GM12864 (cell line): ENCODE measurements around the gene PRELP.

Experiments used
- DNase-seq: peaks from one replicate; pipeline ENCODE4 v3.0.0-alpha.2; 2011; ENCODE audit warnings: low read depth
- H3K4me3 ChIP-seq: 2 replicates; pipeline ENCODE4 v1.5.1; 2011; ENCODE audit warnings: mild to moderate bottlenecking, low read depth, low read length, control low read depth
- TF ChIP-seq, protein P1 (sequence below): IDR thresholded peaks from 2 replicates; pipeline ENCODE4 v1.5.1; 2011; ENCODE audit warnings: low read depth, mild to moderate bottlenecking, moderate library complexity, low read length, control low read depth, inconsistent platforms; ENCODE audit errors: missing control alignments

Gene PRELP

DNA sequence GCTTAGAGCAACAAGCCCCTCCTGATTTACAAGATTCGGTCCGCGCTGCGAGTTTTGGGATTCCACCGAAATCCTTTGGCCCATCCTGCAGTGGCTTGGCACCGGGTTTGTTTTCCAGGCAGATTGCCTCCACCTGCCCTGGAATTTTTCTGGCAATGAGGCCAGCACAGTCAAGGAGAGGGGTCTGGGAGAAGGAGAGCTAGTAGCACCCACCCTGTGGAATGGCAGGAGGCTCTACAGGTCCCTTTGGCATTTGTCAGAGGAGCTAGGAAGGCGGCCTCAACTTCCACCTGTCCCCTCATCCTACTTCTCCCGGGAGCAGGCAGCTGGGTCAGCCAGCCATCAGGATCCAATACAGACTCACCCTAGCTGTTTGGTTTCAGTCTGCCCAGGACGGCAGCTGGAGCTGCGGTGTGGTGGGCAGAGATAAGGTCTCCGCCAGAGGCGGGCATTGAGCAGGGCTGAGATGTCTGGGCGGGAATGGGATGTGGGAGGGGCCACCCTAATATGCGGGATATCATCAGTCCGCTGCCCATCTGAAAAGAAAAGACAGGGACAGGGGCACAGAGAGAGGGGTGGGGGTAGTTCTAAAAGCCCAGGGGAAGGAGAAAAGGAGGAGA lies 37.8 kb upstream of the PRELP start:
- no peak for DNase-seq
- H3K4me3 ChIP-seq = no peak overlapping the region

DNA sequence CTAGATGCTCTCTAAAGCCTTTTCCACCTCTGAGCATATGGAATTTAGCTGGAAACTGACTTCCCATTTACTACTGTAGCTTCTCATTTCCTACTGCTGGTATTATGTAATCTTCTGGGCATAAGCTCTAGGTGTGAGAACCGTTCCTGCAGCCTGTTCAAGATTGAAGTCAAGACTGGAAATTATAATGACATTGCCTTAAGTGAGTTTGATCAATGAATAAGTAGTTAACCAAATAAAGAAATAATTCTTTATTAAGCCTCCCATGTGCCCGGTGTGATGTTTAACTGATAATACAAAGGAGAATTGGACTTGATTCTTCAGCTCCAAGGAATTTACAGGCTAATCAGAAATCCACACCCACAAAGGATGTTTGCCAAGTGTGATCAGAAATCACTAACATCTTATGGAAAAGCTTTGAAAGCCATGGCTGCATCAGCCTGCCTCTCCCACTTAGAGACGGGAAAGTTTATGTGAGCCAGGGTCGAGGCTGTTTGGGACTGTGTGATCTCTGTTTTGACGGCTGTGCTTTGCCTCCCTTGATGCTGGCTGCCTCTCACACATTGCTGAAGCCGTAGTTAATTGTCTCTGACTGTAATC lies 36.4 kb upstream of the PRELP start:
- TF ChIP-seq, protein P1, sequence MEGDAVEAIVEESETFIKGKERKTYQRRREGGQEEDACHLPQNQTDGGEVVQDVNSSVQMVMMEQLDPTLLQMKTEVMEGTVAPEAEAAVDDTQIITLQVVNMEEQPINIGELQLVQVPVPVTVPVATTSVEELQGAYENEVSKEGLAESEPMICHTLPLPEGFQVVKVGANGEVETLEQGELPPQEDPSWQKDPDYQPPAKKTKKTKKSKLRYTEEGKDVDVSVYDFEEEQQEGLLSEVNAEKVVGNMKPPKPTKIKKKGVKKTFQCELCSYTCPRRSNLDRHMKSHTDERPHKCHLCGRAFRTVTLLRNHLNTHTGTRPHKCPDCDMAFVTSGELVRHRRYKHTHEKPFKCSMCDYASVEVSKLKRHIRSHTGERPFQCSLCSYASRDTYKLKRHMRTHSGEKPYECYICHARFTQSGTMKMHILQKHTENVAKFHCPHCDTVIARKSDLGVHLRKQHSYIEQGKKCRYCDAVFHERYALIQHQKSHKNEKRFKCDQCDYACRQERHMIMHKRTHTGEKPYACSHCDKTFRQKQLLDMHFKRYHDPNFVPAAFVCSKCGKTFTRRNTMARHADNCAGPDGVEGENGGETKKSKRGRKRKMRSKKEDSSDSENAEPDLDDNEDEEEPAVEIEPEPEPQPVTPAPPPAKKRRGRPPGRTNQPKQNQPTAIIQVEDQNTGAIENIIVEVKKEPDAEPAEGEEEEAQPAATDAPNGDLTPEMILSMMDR = no peak
- no peak overlapping the region for H3K4me3 ChIP-seq

More for the DNA sequence above, 37.8 kb upstream of the PRELP start:
- TF ChIP-seq, protein P1 = no peak

DNA sequence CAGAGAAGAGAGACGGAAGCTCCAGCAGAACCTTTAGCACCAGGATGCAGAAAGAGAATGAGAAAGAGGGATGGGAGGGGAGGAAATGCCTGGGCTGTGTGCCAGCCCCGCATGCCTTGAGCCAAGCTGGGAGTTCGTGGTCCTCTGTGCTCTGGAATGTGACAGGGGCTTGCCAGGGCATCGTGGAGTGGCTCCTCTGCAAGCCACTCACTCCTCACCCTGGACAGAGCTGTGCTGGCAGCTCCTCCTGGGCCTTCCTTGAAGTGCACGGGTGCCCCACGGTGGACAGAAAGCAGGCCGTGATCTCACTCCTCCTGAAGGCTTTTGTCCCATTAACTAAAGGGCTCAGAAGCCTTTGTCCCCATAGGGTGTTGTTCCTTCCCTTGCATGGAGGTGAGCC lies 34.8 kb upstream of the PRELP start:
- no peak overlapping the region for H3K4me3 ChIP-seq
- TF ChIP-seq, protein P1 = peak; percentile 40
- DNase-seq = no peak

More for the DNA sequence above, 36.4 kb upstream of the PRELP start:
- no peak for DNase-seq

DNA sequence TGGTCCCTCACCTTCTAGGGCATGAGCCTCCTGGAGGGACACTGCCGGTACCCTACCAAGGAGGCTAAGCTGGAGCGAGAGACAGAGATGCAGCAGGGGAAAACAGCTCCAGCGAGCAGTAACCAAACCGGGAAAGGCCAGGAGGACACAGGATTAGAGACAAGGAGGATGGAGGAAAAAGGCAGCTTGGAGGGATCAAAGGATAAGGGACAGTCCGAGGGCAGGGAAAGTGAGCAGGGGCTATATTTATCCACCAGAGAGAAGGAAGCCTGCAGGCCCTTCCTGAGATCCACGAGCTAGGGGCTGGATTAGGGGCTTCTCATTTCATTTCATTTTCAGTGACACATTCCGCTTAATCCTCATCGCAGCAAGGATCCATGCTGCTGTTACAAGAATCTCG lies 33.8 kb upstream of the PRELP start:
- no peak for DNase-seq
- TF ChIP-seq, protein P1 = no peak
- H3K4me3 ChIP-seq = no peak overlapping the region

DNA sequence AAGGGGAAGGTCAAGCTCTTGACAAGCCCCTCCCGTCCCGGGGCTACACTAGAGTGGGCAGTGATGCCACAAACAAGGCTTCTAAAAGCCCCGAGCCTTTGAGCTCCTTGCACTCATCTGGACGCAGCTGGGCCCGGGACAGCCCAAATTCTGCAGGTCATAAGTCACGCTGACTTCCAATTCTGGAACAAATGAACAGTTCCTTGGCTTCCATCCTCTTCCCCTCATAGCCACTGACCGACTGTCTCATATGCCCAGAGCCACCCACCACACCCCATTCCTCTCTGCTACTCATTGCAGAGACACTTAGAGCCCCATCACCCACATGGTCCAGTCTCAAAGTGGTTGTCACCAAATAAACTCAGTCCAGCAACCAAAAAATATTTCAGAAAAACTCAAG lies 32.8 kb upstream of the PRELP start:
- DNase-seq = no peak
- no peak overlapping the region for H3K4me3 ChIP-seq
- TF ChIP-seq, protein P1 = no peak

DNA sequence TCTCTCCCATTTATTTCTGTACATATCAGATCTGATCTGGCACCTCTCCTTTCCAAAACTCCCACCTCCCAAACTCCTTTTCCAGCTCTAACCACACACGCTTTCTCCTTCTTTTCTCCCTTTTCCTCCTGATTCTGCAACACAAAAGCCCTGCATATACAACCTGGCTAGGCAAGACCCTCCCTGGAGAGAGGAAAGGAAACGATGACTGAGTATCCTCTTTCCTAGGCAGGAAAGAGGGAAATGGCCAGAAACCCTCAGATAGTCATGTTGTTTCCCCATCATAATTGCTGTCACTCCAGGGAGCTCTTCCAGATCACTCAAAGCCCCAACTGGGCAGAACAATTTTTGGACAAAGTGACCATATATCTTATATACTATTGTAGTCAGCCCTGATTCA lies 32.3 kb upstream of the PRELP start:
- TF ChIP-seq, protein P1 = no peak
- DNase-seq = no peak
- no peak overlapping the region for H3K4me3 ChIP-seq

DNA sequence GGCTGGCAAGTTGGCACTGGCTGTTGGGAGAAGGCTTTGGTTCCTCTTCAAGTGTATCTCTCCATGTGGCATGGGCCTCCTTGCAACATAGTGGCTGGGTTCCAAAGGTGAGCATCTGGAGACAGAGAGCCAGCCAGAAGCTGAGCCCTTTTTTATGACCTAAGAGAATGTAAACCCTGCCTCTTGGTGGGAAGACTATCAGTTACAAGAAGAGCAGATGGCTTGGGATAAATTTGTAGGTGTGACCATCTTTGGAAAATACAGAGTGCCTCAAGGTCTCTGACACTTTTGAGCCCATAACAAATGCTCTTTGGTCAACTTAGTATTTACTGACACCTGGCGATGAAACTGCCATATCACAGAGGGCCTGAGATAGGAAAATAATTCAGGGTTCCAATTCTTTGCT lies 31.4 kb upstream of the PRELP start:
- TF ChIP-seq, protein P1 = no peak
- H3K4me3 ChIP-seq = no peak overlapping the region
- DNase-seq = no peak
